HG02970 (cell line): ENCODE results near the gene NDST1.
A peak's percentile ranks its signal among the peaks of the same experiment; 100 is the strongest.
"Not testable (repeated sequence)": the region's sequence is repeated elsewhere in the genome, so short reads cannot be mapped to it uniquely, and the experiment has no call there.

Source experiments
- ATAC-seq: cut with Tn5 transposase; IDR thresholded peaks from one replicate; pipeline ENCODE4 v1.9.1; 2021; ENCODE audit warnings: mild to moderate bottlenecking, moderate library complexity, moderate number of reproducible peaks; ENCODE audit not compliant: unreplicated experiment, low FRiP score

Gene NDST1

DNA sequence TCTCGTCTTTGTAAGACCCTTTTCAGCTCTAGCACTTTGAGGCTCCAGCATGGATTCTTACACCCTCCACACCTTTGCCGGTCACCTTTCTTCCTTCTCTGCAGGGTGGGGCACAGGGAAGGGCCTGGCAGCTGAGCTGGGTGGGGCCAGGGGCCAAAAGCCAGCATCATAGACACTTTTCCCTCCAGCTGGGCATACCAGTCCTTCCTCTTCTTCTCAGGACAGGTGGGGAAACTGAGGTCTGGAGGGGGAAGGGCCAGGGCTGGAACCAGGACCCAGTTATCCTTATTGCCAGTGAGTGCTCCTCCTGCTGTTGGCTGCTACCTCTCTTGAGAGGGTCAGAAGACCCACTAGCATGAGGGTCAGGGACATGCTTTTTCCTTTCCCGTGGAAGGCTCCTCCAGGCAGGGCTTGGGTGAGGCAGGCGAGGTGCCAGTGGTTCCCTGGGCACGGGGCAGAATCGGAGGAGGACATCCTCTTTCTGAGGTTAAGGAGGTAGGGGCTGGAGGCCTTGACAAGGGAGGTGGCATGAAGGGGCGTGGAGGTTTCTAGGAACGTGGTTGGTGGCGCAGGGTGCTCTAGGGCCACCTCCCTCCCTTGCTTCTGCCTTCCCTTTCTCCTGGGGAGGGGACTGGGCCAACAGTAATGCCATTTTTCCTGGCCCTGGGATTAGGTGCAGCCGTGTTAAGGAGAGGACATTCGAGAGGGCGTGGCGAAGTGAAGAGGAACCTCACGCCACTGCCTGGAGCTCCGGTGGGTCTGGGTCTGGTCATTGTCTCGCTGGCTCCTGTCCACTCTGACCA, at the start of gene NDST1:
Gene NDST1 (plus strand): TSS at position 658 of the 803 bp plus-strand sequence. CDS start 13,124 bp downstream, outside the sequence.
- no peak for ATAC-seq

DNA sequence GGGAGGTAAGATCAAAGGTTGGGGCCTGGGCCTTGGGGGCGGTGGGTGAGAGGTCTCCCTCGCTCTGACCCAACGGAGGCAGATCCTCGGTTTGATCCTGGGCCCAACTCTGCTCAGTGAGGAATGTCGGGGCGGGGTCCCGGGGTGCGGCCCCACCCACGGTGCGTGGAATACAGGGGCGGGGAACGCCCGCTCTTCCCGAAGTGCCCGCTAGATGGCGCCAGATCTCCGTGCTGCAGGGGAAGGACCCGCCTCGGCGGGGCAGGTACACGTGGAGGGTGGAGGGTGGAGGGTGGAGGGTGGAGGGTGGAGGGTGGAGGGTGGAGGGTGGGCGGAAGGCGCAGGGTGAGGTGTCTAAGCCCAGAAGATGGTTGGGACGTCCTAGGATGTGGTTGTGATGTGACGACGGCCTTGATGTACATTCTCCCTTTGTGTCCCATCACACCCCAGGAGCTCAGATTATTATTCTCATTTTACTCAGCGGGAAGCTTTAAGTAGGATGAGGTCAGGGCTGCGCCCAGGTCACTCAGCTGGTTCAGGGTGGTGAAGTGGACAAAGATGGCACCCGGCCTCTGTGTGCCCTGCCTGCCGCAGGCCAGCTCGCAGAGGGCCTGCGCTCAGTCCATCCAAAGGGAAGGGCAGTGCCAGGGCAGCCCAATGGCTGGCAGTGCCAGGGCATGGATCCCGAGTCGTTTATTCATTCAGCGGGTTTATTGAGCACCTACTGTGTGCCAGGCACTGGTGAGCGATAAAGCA, 49.0 kb upstream of the NDST1 start:
- peak; percentile 44 for ATAC-seq

DNA sequence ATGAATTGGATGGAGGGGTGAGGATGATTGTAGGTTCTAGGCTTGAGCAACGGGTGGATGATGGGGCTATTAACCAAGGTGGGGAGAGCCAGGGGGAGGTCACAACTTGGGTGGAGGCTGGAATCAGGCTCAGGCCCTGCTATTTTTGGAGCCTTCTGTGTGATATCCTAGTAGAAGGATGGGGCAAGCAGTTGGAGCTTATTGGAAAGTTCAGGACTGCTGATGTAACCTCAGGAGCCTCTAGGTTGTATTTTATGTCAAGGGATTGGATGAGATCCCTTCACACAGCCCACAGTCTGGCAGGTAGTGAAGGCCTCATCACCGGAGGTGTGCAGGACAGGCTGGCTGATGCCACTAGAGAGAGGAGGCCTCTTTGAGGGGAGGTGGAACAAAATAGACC, 47.1 kb upstream of the NDST1 start:
- no peak for ATAC-seq

DNA sequence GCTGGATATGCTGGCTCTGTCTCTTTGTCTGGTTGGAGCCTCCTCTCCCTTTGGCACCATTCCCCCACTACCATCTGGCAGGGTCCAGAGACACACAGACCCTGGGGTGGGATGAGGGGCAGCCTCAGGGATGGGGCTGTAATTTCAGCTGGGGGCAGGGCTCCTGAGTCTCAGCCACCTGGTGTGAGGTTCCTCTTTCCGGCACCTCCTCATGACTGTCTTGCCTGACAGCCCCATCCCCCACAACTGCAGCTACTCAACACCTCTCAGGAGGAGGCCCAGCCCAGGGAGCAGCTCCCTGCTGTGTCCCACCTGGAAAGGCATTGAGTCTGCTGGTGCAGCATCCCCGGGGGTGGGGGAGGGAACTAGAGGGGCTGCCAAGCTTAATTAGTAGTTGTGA, 46.7 kb upstream of the NDST1 start:
- ATAC-seq: peak; percentile 56

DNA sequence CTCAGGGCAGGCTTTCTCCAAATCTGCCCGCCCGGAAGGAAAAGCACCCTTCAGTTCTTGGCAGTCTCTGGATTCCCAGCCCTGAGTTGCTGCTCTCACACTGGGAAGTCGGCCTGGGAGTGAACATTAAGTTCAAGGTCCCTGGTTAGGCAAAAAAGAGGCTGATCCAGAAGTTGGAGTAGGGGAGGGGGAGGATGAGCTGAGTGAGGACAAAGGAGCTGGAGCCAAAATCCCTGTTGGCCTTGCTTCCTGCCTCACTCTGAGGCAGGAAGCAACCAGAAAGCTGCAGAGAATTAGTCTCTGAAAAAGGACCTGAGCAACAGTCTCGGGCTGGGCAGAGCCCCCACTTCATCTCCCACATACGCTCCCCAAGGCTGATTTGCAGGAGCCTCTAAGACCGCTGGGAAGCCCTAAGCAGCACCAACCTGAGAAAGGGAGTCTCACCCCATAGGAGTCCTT, 43.3 kb upstream of the NDST1 start:
- no peak for ATAC-seq

DNA sequence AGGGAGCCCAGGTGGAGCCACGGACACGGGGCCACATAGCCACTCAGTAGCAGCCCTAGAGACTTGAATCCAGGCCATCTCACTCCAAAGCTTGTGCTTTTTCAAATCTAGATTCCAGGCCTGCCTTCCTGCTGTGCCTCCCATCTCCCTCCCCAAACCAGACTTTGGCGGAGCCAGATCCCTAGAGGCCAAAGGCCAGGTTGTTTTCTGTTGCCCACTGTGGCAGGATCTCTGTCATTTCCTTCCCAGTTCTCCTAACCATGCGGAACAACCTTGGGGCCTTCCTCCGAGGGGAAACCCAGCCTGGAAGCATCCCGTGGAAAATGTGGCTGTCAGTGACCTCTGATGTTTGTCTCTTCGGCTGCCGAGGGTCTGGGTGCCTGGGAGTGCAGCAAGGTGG, 42.0 kb upstream of the NDST1 start:
- ATAC-seq: no peak

DNA sequence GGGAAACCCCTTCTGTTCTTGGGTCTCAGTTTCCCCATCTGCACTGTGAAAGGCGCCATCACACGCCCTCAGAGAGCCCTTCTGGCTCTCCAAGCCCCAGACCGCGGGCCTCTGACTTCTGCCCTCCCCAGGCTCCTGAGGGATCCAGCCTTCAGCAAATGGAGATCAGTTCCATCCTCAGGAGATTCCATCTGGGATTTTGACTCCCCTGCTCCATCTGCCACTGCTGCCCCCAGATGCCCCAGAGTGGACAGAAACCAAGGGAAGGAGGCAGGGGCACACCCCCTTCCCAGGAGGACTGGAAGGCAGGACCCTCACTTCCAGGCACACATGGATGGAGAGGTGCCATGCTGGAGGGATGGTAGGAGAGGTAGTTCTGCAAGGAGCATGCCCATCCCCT, 39.7 kb upstream of the NDST1 start:
- no peak for ATAC-seq

DNA sequence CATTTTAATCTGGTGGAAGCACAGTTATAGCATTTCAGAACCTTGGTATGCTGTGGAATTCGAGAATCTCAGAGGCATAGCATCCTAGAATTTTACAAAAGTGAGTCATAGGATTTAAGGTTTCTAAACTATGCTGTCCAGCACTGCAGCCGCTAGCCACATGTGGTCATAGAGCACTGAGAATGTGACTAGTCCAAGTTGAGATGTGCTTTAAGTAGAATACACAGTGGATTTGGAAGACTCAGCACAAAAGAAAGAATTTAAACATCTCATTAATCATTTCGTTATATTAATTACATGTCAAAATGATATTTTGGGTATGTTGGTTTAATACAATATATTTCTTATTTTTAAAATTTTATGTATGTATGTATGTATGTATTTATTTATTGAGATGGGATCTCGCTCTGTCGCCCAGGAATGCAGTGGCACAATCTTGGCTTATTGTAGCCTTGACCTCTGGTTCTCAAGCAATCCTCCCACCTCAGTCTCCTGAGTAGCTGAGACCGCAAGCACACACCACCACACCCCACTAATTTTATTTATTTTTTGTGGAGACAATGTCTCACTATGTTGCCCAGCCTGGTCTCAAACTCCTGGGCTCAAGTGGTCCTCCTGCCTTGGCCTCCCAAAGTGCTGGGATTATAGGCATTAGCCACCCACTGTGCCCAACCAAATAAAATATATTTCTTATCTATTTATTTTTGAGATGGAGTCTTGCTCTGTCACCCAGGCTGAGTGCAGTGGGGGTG, 38.0 kb upstream of the NDST1 start:
- no peak for ATAC-seq

DNA sequence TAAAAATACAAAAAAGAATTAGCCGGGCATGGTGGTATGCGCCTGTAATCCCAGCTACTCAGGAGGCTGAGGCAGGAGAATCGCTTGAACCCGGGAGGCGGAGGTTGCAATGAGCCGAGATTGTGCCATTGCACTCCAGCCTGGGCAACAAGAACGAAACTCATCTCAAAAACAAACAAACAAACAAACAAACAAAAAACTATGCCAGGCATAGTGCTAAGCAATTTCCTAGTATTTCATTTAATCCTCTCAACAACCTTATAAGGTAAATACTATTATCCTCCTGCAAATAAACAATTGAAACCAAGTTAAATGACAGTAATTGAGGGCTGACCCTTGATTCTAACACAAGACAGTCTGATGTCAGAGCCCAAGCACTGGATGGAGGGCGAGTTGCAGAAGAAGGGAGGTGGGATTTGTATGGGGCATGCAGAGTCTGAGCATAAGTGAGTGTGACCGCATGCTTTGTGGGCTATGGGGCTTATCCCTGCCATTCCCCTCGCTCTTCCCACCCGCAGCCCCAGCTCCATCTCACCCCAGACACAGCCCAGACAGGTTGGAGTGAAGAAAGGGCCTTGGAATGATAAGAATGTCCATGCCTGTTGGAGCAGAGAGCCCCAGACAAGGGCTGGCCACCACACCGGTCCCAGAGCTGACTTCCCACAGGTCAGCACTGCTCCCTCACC, 34.1 kb upstream of the NDST1 start:
- no peak for ATAC-seq

DNA sequence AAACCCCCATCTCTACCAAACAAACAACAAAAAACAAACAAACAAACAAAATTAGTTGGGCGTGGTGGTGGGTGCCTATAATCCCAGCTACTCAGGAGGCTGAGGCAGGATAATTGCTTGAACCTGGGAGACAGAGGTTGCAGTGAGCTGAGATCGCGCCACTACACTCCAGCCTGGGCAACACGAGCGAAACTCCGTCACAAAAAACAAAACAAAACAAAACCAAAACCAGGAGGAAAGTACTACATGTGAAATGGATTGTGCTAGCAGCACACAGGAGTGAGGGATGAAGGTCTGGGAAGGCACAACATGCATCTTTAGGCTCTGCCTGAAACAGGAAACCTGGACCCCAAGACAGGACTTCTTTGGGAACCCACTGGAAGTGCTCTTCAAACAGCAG, 31.4 kb upstream of the NDST1 start:
- not testable (repeated sequence) for ATAC-seq

DNA sequence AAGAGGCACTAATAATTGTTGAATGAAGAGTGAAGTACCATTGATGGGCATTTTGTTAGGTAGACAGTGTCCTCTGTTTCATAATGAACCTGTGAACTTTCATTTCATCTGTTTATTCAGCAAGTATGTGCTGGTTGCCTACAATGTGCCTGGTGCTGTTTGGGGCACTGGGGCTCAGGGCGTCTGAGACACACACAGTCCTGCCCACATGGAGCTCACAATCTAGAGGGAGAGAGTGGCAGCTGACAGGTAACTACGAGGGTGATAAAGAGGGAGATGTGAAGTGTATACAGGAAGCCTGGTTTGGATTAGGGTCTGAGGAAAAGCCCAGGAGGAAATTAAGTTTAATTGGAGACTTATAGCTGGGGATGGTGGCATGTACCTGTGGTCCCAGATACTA, 28.5 kb upstream of the NDST1 start:
- no peak for ATAC-seq

DNA sequence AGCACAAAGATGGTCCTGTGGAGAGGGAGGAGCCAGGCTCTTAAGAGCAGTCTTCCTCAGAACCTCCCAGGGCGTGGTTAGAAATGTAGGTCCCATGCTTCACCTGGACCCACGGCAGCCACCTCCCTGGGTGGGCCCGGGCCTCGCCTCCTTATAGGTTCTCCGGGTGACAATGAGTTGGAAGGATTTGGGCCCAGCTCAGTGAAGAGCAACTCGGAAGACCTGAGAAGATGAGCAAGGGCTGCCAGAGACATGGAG, 26.3 kb upstream of the NDST1 start:
- ATAC-seq: no peak

DNA sequence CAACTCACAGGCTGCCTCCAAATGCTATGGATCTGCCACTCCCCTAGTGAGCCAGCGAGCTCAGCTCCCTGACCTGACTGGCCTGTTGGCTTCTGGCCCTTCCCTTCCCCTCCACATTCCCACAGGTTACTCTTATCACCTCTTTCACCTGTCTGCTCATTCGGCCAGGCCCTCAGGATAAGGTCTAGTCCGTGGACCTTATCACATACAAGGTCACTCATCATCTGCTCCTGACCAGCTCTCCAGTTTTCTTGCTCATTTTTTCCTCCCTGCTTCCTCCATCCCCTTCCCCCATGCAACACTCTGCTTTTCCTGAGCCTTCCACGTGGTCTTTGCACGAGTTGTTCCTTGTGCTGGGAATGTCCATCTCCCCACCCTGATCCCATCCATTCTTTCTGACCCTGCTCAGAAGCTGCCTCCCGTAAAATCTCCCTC, 25.9 kb upstream of the NDST1 start:
- no peak for ATAC-seq

DNA sequence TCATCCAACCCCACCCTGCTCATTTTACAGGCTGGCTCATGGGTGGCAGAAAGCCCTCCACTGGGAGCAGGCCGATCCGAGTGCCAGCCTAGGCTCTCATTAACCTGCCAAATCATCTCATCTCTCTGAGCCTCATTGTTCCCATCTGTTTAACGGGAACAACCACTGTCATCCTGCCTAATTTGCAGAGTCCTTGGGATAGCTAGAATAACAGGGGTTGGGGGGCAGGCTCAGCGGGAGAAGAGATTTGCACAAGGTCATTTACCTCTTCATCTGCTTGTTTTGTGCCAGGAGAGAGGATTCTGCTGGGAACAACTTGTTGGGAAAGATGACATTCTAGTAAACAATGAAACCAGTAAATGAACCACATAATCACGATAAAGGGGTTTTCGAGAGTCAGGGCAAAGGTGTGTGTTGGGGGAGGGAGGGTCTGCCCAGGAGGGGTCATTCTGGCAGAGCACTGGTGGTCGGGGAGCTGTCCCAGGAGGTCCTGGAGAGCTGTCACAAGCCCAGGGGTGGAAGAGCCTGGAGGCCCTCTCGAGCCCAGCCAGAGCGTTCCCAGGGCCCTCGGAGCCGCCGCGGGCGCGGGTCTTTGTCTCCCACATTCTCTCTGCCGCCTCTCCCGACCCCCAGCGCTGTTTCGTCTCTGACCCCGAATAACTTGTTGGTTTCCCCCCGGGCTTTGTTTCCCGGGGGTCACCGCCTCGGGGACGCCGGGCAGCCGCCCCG, 22.8 kb upstream of the NDST1 start:
- no peak for ATAC-seq

DNA sequence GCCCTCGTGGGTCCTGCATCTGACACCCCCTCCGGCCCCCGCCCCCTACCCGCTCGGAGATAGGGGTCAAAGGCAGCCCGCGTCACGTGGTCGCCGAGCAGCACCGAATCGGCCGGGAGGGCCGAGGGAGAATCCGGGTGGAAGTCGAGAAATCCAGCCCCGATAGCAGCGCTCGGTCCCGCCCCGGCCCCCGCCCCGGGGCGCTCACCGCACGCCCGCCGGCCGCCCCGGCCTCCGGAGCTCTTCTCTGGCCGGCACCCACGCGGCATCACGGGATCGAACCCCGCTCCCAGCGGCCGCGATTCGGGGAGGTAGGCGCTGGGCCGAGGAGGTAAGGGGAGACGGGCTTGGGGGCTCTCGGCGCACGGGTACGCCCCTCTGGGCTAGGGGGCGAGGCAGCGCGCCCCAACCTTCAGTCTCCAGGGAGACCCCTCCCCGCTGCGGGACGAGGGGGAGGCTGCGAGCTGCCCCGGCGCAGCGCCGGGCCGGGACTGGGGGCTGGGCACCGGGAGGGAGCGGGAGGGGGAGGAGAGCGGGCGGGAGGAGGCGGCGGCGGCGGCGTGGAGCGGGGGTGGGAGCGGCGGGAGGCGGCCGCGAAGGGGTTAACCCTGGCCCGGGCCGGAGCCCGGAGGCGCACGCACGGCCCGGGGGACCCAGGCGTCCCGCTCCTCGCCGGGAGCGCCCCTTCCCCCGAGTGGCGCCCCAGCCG, 22.1 kb upstream of the NDST1 start:
- ATAC-seq: no peak

DNA sequence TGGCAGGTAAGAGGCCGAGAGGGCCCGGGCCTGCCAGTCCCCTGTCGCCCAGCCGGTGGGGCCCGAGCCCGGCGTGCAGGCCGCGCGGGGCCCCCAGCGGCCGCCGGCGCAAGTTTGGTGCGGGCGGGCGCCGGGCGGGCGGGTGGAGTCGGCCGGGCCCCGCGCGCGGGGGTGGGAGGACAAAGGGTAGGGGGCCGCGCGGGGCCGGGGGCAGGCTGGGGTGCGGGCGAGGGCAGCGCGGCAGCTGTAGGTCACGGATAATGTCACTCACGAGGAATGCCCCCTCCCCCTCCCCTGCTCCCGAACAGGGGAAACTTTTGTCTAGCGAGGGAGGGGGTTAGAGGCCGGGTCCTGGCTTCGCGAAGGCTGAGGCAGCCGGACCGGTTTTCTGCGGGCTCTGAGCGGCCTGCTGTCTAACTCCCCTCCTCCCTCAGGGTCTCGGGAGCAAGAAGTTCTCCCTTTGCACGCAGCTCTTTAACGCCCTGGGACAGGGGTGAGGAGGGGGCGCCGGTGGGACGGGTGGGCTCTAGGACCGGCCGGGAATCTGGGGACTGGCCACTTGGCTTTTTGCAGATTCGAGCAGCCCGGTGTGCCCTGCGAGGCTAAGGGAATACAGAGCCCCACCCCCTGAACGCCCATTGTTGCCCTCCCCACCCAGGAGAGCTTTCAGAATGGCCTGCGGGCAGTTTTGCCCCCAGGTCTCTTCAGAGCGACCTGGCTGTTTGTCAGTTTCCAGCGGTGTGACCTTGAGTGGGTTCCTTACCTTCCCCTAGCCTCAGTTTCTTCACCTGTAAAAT, 21.3 kb upstream of the NDST1 start:
- no peak for ATAC-seq

DNA sequence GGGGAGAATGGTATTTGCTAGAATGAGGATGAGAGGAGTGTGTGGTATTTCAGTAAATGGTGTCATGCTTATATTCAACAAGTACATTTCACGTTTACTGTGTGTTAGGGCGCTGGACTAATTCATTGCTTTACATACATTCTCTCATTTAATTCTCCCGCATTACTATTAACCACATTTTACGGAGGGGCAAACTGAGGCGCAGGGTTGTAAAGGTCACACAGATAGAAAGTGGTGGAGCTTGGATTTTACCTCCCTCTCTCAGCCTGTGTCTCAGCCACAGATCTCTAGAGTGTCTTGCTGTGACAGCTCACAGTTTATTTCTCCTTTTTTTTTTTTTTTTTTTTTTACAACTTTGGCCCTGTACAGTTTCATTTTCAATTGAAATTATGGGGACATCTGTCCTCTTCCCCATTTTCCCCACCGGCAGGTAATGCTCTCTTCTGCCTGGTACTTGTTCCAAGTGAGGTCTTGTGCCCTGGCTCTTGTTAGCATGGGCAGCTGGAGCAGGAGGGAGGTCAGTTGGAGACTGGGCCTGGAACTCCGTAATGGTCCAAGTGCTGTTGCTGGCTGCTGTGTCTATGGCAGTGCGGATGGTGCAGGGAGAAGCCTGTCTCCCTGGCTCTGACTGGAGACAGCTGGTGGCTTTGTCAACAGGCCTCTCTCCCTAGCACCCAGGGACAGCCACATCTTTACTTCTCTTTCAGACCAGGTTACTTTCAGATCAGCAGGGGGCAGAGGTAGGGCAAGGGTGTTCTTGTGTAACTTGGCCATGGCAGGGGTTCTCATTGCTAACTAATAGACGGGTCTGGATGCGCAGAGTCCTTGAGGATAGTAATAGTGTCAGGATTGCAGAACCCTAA, 20.5 kb upstream of the NDST1 start:
- ATAC-seq: no peak
